HEK293 (cell line): Measurements from ENCODE around the gene ISG15.

Experiments
- ATF2 ChIP-seq: fragments of 450-650 bp; formaldehyde crosslinking; IDR thresholded peaks from 2 replicates; pipeline ENCODE4 v1.5.1; 2016; ENCODE audit warnings: missing biosample characterization, missing genetic modification characterization, low read depth
- CTCF ChIP-seq: fragments of 450-650 bp; formaldehyde crosslinking; IDR thresholded peaks from 2 replicates; pipeline ENCODE4 v1.5.1; 2016; ENCODE audit warnings: missing biosample characterization, missing genetic modification characterization
- ELK4 ChIP-seq: IDR thresholded peaks from 2 replicates; pipeline ENCODE4 v1.6.1; 2011; ENCODE audit warnings: mild to moderate bottlenecking, low read depth, low read length, borderline replicate concordance
- REST ChIP-seq: fragments of 450-650 bp; formaldehyde crosslinking; IDR thresholded peaks from 2 replicates; pipeline ENCODE4 v1.5.1; 2016; ENCODE audit warnings: missing biosample characterization, missing genetic modification characterization
- ZBTB1 ChIP-seq: fragments of 450-650 bp; formaldehyde crosslinking; IDR thresholded peaks from 2 replicates; pipeline ENCODE4 v1.5.1; 2016; ENCODE audit warnings: missing biosample characterization, missing genetic modification characterization
- ZBTB10 ChIP-seq: fragments of 450-650 bp; formaldehyde crosslinking; IDR thresholded peaks from 2 replicates; pipeline ENCODE4 v1.5.1; 2016; ENCODE audit warnings: missing biosample characterization, missing genetic modification characterization
- ZFP3 ChIP-seq: fragments of 450-650 bp; formaldehyde crosslinking; IDR thresholded peaks from 2 replicates; pipeline ENCODE4 v1.5.1; 2016; ENCODE audit warnings: low read depth, missing biosample characterization, missing genetic modification characterization
- ZFP41 ChIP-seq: fragments of 450-650 bp; formaldehyde crosslinking; IDR thresholded peaks from 2 replicates; pipeline ENCODE4 v1.5.1; 2016; ENCODE audit warnings: missing biosample characterization, missing genetic modification characterization, borderline replicate concordance
- ZNF362 ChIP-seq: fragments of 450-650 bp; formaldehyde crosslinking; IDR thresholded peaks from 2 replicates; pipeline ENCODE4 v1.5.1; 2016; ENCODE audit warnings: missing biosample characterization, missing genetic modification characterization

GRCh38 chr1:972726-973458 is 40.4 kb upstream of the ISG15 start:
- TF ChIP-seq CTCF (tag by site-specific recombination) (no peak), ZBTB10 (tag by site-specific recombination) (no peak), ZFP3 (no peak), ZBTB1 (tag by site-specific recombination) (no peak), ELK4 (no peak), ZFP41 (no peak), ZNF362 (tag by site-specific recombination) (no peak), ATF2 (tag by site-specific recombination) (no peak), REST (no peak)
